Endothelial cell of umbilical vein (primary cell): ENCODE measurements around the gene EIF2B1.
"Not testable (repeated sequence)": the region's sequence is repeated elsewhere in the genome, so short reads cannot be mapped to it uniquely, and the experiment has no call there.

ENCODE experiments used
- EZH2 ChIP-seq: IDR thresholded peaks from 2 replicates; pipeline ENCODE4 v1.6.1; 2012; ENCODE audit warnings: borderline replicate concordance, low read depth, mild to moderate bottlenecking, moderate library complexity, low read length, inconsistent platforms; ENCODE audit not compliant: severe bottlenecking
- FOS ChIP-seq: IDR thresholded peaks from 2 replicates; pipeline ENCODE4 v1.6.1; 2011; ENCODE audit warnings: mild to moderate bottlenecking, low read length, moderate library complexity, borderline replicate concordance; ENCODE audit not compliant: insufficient read depth
- GATA2 ChIP-seq: IDR thresholded peaks from 2 replicates; pipeline ENCODE4 v1.7.0; 2011; ENCODE audit warnings: low read depth, mild to moderate bottlenecking, moderate library complexity, mixed read lengths, low read length; ENCODE audit not compliant: insufficient read length, insufficient read depth
- MAX ChIP-seq: IDR thresholded peaks from 2 replicates; pipeline ENCODE4 v1.6.1; 2011; ENCODE audit not compliant: insufficient read depth, insufficient read length
- POLR2A ChIP-seq: IDR thresholded peaks from 2 replicates; pipeline ENCODE4 v1.6.1; 2012; ENCODE audit warnings: low read depth, mild to moderate bottlenecking, control low read depth, low read length
- POLR2AphosphoS5 ChIP-seq: IDR thresholded peaks from 2 replicates; pipeline ENCODE4 v1.6.1; 2012; ENCODE audit warnings: low read depth, mild to moderate bottlenecking, control low read depth, low read length, moderate library complexity; ENCODE audit not compliant: insufficient read depth
- TF ChIP-seq, protein P1 (sequence below), 2 donors: IDR thresholded peaks; 1 replicate in 1 of 2; 2 replicates in 1 of 2; pipeline ENCODE4 v1.5.1; 2011; ENCODE audit warnings: low read length in 2 of 2, mild to moderate bottlenecking in 2 of 2, moderate library complexity in 2 of 2, control low read depth in 1 of 2, inconsistent platforms in 1 of 2, low read depth in 1 of 2; ENCODE audit not compliant: insufficient read depth in 1 of 2; ENCODE audit errors: extremely low read depth in 1 of 2

- TF ChIP-seq, protein P1, sequence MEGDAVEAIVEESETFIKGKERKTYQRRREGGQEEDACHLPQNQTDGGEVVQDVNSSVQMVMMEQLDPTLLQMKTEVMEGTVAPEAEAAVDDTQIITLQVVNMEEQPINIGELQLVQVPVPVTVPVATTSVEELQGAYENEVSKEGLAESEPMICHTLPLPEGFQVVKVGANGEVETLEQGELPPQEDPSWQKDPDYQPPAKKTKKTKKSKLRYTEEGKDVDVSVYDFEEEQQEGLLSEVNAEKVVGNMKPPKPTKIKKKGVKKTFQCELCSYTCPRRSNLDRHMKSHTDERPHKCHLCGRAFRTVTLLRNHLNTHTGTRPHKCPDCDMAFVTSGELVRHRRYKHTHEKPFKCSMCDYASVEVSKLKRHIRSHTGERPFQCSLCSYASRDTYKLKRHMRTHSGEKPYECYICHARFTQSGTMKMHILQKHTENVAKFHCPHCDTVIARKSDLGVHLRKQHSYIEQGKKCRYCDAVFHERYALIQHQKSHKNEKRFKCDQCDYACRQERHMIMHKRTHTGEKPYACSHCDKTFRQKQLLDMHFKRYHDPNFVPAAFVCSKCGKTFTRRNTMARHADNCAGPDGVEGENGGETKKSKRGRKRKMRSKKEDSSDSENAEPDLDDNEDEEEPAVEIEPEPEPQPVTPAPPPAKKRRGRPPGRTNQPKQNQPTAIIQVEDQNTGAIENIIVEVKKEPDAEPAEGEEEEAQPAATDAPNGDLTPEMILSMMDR (IDR thresholded peaks at IDR 0.05; ENCODE audit: extremely low read depth in 1 of 2, insufficient read depth in 1 of 2, low read depth in 1 of 2, low read length in 2 of 2): not testable (repeated sequence)
- TF ChIP-seq POLR2AphosphoS5, MAX, GATA2, POLR2A, FOS, EZH2: not testable (repeated sequence)
Observed at GRCh38 chr12:123578829-123579228, 54.7 kb downstream of the EIF2B1 start.
